GM21717 (cell line): ENCODE results near the gene PRSS58.

Experiments used
- ATAC-seq: cut with Tn5 transposase; IDR thresholded peaks from one replicate; pipeline ENCODE4 v1.9.1; 2021; ENCODE audit warnings: mild to moderate bottlenecking, moderate library complexity; ENCODE audit not compliant: unreplicated experiment

The PRSS58 gene, protein sequence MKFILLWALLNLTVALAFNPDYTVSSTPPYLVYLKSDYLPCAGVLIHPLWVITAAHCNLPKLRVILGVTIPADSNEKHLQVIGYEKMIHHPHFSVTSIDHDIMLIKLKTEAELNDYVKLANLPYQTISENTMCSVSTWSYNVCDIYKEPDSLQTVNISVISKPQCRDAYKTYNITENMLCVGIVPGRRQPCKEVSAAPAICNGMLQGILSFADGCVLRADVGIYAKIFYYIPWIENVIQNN

DNA sequence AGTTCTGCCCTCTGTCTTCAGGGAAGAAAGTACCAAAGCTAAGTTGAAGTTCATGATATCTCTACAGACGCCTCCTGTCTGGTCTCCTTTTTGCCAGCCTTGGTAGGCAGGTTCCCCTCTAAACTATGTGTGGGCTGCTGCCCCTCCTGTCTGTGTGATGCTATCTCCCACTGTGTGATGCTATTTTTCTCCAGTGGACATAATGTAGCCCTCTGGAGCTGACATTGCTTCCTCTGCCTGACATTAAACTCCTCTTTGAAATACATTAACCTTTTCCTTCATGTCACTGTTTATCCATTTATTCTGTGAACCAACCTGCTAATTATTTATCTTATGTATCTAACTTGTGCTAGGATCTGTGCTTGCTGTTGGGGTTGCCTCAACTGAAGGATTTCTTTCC lies at the start of gene PRSS58:
TSS of gene PRSS58 (minus strand) at position 101 of the 400 bp plus-strand sequence. CDS start 351 bp downstream, outside the sequence.
- ATAC-seq, result no peak

DNA sequence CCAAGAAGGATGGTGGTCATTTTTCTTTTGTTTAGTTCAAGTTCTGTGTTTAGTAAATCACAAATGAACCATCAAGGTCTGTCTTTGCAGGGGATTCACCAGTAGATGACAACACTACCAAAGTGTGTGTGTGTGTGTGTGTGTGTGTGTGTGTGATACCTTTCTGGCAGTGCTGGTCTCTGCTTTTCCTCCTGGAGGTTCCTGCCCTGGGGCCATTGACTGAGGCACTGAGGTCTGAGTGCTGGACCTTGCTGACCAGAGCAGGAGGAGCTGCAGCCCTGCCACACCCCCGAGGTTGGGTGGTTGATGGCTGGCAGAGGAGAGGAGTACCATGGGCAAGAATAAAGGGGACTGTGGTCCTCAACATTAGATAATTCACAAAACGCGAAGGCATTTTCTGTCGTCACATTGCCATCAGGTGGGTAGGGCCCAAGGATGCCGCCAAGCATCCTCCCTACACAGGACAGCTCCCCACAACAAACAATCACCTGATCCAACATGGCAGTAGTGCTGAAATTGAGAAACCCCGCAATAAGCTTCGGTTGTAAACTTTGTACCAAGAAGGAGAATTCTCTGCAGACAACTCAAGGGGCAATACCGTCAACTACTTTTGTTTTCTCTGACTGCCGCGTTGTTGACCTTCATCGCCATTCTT lies 49.5 kb upstream of the PRSS58 start:
- no peak for ATAC-seq

DNA sequence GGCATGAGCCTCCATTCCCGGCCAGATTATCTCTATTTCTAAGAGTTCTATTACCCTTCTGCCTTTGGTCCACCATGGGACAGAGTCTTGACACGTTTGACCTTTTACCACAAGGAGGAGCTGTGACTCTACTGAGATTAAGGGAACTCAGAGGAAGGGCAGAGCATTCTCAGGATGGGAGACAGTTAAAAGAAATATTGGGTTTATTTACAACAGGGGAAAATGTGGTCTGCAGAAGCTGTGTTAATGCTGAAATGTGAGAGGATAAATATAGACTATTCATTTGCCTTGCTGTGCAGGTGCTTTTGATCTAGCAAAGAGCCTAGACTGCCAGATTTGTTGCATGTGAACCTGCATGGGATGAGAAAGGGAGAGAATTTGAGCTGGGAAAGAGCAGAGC lies 45.8 kb upstream of the PRSS58 start:
- ATAC-seq, result no peak

DNA sequence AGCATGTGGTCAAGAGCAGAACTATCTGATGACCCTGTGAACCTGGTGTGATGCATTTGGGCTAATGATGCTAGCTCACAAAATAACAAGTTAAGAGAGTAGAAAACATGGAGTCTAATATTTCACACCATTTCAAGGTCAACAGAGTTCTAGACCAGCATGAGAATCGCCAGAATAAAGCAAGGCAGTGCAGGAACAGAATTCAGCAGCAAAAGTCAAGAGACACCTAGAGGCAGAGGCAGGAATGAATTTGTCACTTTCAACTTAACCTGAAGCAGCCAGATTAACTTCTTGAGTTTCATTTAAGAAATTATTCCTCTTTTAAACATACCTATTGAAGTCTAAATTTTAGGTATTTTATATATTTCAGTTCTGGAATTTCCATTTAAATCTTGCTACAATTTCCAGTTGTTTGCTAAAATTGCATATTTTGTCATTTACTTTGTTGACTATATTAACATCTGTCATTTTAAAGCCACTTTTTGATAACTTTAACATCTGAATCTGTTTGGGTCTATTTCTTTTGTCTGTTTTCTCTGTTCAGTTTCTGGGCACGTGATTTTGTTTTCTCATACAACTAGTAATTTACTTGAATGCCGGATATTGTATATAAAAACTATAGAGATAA lies 44.2 kb upstream of the PRSS58 start:
- no peak for ATAC-seq

DNA sequence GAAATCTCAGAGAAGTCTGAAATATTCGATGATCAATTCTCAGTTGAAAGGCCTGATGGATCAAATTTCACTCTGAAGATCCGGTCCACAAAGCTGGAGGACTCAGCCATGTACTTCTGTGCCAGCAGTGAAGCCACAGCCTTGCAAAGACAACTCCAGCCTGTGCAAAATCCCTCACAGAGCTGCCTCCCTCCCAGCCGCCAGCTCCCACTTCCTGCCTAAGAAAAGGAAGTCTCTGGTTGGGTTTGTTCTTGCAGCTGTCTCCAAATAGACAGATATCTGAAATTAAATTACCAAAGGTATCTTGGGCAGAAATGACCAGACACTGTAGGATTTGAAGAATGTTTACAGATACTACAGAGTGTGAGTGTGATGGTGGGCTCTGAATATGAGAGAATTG lies 43.4 kb upstream of the PRSS58 start:
- no peak for ATAC-seq

DNA sequence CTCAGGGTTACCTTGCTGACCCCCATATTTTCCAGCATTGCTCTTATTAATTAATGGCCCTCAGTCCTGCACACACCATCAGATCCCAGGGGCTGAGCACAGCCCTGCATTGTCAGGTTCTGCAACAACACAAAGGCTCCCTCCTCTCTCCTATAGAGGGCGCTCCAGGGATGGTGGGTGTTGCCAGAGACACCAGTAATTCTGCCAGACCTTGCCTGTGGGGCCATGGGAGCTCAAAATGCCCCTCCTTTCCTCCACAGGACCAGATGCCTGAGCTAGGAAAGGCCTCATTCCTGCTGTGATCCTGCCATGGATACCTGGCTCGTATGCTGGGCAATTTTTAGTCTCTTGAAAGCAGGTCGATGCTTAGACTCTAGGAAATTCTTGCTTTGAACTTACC lies 42.8 kb upstream of the PRSS58 start:
- ATAC-seq, result no peak

DNA sequence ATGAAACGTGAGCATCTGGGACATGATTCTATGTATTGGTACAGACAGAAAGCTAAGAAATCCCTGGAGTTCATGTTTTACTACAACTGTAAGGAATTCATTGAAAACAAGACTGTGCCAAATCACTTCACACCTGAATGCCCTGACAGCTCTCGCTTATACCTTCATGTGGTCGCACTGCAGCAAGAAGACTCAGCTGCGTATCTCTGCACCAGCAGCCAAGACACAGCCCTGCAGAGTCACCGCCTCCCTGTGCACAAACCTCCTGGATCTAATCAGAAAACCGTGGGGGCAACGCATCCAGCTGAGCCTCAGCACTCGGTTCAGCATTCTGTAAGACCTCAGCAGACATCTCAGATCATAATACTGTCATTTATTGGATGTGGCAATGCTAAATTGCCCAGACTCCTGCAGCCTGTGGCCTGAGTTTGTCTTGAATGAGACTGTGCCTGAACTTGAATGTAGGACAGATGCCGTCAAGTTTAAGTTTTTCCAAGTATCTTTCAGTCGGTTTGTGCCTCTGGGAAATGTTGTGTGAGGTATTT lies 41.5 kb upstream of the PRSS58 start:
- no peak for ATAC-seq

DNA sequence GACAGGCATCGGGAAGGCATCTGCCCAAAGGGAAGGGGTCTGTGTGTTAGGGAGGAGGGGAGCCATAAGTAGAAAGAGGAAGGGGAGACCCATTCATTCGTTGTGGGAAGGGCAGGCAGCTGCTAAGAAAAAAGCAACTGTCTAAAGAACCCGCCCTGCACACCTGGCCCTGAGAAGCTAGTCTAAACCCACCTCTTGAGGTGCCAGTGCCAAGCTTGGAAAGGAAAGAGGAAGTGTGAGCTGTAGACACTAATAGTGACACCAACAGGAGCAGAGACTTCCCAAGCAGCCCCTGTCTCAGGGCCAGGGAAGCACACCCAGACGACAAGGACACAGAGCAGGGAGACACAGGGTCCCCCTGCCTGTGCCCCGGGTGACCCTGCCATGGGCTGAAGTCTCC lies 40.8 kb upstream of the PRSS58 start:
- ATAC-seq, result no peak

DNA sequence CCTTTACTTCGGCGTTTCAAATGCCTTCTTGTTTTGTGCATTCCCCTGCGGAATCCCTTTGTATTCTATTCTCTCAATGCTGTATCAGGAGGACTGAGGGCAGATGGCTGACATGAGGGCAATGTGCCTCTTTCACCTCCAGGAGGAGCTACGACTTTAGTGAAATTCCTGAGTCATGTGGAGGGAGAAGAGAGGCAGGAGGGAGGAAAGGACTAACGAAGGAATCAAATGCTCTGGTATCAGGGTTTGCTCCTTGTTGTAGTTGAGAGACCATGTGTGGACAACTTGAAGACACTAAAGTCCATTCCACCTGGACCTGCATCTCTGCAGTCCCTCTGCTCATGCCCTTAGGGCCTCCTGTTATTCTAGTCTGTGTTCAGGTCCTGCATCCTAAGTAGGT lies 40.2 kb upstream of the PRSS58 start:
- ATAC-seq, result no peak

DNA sequence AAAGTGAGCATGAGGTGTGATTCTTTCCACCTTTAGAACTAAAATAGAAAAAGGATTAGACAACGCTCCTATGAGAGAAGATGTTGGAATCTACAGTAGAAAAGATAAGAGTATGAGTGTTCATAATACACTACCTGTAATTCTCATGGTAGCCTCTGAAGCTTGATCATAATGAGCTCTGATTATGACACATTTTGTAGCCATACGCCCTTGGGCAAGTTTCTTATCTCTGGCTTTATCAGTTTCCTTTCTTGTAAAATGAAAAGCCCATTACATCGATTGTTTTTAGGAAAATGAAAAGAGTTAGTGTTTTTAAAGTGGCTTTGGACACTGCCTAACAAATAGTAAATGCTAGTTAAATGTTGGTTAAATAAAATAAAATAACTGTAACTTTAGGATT lies 22.4 kb upstream of the PRSS58 start:
- ATAC-seq, result no peak

DNA sequence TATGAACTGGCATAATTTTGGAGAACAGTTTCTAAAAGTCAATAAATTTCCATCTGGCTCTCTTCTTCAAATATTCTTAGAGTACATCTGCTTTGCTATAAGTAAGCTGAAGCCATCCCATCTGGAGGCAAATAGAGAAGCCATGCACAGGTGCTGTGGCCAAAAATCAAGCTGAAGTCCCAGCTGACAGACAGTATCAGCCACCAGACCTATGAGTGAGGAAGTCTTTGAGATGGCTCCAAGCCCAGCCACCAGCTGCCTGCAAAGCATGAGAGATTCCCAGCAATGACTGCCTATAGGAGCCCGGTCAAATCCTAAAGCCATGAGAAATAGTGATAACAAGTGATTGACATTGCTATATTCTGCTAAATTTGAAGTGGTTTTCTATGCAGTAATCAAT lies 21.7 kb upstream of the PRSS58 start:
- no peak for ATAC-seq

DNA sequence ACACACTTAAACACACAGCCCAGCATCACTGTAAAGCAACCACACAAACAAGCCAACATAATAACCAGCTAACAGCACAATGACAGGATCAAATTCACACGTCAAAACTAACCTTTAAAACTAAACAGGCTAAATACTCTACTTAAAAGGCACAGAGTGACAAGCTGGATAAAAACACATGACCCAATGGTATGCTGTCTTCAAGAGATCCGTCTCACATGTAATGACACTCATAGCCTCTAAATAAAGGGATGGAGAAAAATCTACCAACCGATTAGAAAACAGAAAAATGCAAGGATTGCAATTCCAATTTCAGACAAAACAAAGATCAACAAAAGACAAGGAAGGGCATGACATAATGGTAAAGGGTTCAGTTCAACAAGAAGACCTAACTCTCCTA lies 17.2 kb upstream of the PRSS58 start:
- no peak for ATAC-seq

DNA sequence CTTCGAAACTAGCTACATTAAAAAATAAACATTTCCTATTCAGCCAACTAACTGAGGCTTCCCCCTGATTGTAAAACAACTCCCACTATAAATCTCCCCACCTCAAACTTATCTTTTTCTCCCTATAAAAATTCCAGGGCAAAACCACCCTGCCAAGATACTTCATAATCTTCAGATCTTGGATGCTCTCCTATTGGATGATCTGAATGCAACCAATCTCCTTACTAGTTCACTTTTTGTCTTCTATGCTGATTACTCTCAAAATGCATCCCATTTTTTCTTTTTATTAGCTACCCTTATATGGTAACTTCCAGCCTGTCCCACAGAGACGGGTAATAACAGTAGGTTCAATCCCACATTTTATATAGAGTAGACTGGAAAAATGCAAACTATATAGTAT lies 15.0 kb upstream of the PRSS58 start:
- ATAC-seq, result no peak

DNA sequence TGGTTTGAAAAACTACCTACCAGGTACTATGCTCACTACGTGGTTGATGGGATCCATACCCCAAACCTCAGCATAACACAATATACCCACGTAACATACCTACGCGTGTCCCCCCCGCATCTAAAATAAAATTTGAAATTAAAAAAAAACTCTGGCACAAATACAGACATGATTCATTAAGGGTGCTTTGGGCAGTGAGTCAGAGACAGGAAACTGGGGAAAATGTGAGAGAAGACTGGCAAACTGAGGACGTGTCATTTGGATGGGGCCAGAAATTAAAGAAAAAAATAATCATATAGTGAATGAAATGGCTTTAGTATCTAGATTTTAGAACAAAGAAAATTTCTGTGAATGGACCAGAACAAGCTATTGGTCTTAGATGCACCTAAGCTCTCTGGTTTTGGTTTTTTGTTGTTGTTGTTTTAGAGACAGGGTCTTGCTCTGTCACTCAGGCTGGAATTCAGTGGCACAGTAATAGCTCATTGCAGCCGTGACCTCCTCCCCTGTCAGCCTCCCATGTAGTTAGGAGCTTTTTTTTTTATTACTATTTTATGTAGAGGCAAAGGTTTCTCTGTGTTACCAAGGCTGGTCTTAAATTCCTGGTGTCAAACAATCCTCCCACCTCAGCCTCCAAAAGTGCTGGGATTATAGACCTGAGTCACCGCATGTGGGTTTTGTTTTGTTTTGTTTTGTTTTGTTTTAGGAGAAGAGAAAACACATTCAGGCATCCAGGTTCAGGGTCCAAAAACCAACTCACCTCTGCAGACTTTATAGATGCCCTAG lies 5.9 kb upstream of the PRSS58 start:
- ATAC-seq, result no peak

DNA sequence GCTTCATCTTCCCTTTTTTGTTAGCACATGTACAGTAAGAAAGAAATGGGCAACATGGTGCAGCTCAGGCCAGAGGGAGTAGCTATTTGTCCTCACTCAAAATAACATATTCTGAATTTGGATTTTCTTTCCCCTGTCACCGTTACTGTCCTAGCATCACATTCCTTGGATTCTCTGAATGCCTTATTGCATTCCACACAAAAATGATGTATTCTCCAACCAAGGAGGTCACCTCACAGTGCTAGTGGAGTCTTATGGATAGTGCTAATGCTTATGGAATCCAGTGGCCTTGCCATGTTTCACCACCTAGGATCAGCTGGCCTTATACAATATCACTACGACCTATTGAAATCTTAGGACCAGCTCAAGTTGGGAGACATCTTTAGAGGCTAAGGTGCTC lies 7.2 kb downstream of the PRSS58 start:
- ATAC-seq, result no peak

DNA sequence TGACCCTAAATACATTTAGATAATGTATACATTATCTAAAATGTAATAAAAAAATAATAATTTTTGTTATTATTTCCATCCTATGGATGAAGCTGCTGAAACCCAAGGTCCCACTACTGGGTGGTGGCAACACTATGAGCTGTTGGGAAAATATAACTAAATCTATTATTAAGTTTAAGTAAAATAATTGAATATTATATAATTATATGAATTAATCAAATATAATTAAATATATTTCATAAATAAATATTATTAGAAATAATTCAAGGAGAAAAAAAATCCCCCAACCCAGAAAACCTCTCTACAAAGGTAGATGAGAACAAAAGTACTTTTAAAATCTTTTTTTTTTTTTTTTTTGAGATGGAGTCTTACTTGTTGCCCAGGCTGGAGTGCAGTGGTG lies 7.9 kb downstream of the PRSS58 start:
- ATAC-seq, result no peak

DNA sequence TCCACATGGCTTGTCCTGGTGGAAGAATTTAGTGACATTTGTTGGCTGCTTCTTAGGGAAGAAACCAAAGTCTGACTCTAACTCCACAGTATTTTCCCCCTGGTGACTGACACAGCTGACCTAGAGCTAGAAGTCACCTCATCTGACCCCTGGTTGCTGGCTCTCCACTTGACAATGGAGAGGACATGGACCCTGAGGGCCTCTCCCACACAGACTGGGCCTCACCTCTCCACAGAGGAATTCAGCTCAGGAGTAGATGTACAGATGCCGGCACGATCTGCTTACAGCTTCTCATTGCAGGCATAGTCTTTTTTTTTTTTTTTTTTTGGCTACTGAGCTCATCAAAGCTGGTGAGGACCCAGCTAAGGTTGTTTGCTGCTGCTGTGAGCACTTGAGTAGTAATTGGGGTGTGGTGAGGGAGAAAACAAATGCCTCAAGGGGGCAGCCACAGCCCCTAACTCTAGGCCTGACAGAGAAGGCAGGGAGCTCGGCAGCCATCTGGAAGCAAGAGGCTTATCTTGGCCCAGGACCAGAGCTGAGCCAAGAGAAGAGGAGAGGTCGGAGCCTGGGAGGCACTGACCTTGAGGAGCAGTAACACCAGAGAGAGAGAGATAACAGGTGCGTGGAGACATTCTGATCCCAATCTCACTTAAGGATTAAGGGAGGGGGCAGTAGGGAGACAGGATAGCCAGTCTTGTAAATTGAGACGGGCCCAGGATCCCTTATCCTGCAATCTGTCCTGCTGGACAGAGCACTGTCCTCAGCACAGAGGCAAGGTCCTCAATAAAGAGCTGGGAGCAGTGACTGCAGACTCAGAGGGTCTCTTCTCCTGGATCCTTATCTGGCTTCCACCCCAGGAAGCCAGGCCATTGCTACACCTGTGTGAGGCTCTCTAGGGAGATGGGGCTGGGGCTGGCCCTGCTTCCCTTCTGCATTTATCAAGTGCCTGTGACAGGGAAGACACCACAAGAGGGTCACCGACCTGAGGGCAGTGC lies 9.4 kb downstream of the PRSS58 start:
- ATAC-seq, result no peak

DNA sequence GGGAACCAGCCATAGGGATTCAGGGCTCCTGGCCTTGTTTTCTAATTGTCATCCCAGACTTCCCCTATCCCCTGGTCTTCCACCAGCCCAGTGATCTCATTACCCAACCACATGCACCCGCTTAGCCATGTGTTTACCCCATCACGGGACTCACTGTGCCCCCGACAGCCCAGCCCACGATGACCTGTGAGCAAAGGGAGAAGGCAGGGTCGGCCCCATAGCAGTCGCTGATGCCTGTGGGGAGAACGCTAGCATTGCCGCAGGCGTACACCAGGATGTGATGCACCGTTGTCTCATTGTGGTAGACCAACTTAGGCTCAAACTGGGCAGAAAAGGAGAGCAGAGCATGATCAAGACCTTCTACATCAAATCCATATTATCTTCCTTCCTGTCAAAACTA lies 14.0 kb downstream of the PRSS58 start:
- no peak for ATAC-seq

DNA sequence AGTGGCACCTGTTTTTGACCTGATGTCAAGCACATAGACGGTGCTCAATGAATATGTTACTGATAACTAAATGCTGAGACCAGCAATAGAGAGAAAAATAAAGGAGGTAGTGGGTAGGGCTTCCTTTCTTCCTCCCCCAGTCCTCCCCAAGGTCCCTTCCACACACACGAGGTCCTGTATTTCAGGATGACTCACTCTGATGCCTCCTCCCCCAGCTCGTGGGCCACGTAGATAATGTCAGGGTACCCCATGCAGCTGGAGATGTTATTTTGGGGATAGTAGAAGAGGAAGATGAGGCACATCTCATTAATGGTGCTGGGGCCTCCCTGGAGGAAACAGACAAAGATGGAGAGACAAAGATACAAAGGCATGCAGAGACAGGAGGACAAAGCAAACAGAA lies 17.3 kb downstream of the PRSS58 start:
- no peak for ATAC-seq

DNA sequence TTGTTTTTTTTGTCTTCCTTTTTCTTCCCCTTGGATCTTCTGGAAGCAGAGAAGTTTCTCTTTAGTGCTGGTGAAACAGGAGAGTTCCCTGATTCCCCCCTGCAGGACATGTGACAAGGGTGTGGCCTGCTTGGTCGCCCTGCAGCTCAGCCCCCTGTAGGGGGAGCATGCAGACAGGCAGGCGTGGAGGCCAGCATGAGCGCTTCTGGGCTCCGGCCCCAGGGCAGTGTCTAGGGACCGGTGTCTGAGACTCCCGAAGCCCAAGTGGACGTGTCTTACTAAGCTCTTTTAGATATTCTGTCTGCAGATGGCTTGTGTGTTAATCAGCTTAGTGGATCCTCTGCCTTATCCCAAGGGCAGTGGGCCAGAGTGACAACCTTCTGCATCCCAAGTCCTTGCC lies 26.1 kb downstream of the PRSS58 start:
- ATAC-seq, result no peak
